ENCODE data around the gene PODN. TPM values are rescaled to one million over a fixed set of nuclear protein-coding genes. Genes with fewer than 3 reads are reported as not detected.

The PODN gene
- total RNA-seq, 1 donor = 52.8 TPM

DNA sequence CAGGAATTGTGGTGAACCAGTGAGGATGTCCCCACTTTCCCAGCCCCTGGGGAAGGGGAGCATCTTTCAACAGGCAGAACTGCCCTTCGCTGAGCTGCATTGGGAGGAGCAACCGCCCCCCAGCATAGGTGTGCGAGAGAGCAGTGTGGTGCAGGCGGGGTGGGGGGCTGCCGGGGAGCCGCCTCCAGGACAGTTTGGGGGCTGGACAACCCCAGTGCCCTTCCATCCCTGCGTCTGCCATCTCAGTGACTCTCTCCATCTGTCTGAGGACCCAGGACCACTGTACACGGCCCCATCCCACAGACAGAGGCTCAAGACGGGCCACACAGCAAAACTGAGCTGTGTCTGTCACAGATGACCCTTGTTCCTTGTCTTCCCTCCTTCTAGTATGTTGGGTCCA lies 14.2 kb downstream of the PODN start:
- no peaks in the 10 kb centered on the region for H3K36me3 ChIP-seq (ENCODE audit: insufficient read depth, low read length)
- H4K20me1 ChIP-seq (ENCODE audit: insufficient read depth, low read length) = no peaks in the 10 kb centered on the region
- no peak overlapping the region for H3K4me2 ChIP-seq (ENCODE audit: insufficient read depth, low read length)
- no peaks in the 10 kb centered on the region for H3K9me3 ChIP-seq (ENCODE audit: low read depth, low read length)
- TF ChIP-seq, protein P1, sequence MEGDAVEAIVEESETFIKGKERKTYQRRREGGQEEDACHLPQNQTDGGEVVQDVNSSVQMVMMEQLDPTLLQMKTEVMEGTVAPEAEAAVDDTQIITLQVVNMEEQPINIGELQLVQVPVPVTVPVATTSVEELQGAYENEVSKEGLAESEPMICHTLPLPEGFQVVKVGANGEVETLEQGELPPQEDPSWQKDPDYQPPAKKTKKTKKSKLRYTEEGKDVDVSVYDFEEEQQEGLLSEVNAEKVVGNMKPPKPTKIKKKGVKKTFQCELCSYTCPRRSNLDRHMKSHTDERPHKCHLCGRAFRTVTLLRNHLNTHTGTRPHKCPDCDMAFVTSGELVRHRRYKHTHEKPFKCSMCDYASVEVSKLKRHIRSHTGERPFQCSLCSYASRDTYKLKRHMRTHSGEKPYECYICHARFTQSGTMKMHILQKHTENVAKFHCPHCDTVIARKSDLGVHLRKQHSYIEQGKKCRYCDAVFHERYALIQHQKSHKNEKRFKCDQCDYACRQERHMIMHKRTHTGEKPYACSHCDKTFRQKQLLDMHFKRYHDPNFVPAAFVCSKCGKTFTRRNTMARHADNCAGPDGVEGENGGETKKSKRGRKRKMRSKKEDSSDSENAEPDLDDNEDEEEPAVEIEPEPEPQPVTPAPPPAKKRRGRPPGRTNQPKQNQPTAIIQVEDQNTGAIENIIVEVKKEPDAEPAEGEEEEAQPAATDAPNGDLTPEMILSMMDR (IDR thresholded peaks at IDR 0.05; ENCODE audit: extremely low read depth, low read depth, low read length) = no peak
- DNase-seq (ENCODE audit: insufficient read length, low spot score, missing footprints) = peak; percentile 71
- no peak overlapping the region for H3K4me3 ChIP-seq (ENCODE audit: insufficient read depth, low read length)
- H3K4me1 ChIP-seq (ENCODE audit: insufficient read depth, low read length) = no peaks in the 10 kb centered on the region
- no peaks in the 10 kb centered on the region for H3K27me3 ChIP-seq (ENCODE audit: insufficient read depth, low read length)
- H3K27ac ChIP-seq (ENCODE audit: low read depth, low read length) = no peak overlapping the region
- no peaks in the 10 kb centered on the region for H3K79me2 ChIP-seq (ENCODE audit: insufficient read depth, low read length)
- H2AFZ ChIP-seq (ENCODE audit: low read length) = no peak overlapping the region

DNA sequence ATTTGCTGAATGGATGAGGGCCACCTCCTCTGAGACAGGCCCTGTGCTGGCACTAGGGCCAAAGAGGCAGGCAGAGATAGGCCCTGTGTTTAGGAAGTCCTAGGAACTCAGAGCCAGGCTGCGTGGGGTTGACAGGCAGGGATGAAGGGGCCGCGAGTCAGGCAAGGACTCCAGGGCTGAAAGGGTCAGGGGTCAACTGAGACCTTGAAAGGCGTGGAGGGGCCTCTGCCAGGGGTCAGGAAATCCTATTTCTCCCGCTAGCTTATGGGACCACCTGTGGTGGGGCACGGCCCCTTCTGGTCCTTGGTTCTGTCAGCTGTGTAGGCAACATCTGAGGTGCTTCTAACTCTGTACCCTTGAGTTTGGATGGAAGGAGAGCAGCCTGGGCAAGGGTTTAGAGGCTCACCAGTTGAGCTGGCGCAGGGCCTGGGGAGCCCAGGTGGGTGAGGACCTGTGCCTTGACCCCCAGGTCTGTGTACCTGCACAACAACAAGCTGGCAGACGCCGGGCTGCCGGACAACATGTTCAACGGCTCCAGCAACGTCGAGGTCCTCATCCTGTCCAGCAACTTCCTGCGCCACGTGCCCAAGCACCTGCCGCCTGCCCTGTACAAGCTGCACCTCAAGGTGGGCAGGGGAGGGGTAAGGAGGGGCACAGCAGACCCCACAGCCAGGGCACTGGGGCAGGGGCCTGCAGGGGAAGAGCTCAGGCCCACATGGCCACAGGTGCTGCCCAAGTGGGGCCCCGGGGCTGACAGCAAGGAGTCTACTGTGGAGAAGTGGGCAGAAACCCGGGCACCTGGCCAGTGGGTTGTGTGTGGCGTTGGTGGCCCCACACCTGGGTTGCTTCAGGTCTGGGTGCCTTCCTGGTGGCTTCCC lies 14.9 kb downstream of the PODN start:
- DNase-seq (ENCODE audit: insufficient read length, low spot score, missing footprints) = no peak
- Histone ChIP-seq H4K20me1 (ENCODE audit: insufficient read depth, low read length) (no peaks in the 10 kb centered on the region), H3K4me3 (ENCODE audit: insufficient read depth, low read length) (no peak overlapping the region), H3K27ac (ENCODE audit: low read depth, low read length) (no peak overlapping the region), H3K36me3 (ENCODE audit: insufficient read depth, low read length) (no peaks in the 10 kb centered on the region), H3K79me2 (ENCODE audit: insufficient read depth, low read length) (no peaks in the 10 kb centered on the region), H3K4me1 (ENCODE audit: insufficient read depth, low read length) (no peaks in the 10 kb centered on the region), H3K9me3 (ENCODE audit: low read depth, low read length) (no peaks in the 10 kb centered on the region), H3K4me2 (ENCODE audit: insufficient read depth, low read length) (no peak overlapping the region), H3K27me3 (ENCODE audit: insufficient read depth, low read length) (no peaks in the 10 kb centered on the region), H2AFZ (ENCODE audit: low read length) (no peak overlapping the region)
- TF ChIP-seq, protein P1 (IDR thresholded peaks at IDR 0.05; ENCODE audit: extremely low read depth, low read depth, low read length) = no peak

DNA sequence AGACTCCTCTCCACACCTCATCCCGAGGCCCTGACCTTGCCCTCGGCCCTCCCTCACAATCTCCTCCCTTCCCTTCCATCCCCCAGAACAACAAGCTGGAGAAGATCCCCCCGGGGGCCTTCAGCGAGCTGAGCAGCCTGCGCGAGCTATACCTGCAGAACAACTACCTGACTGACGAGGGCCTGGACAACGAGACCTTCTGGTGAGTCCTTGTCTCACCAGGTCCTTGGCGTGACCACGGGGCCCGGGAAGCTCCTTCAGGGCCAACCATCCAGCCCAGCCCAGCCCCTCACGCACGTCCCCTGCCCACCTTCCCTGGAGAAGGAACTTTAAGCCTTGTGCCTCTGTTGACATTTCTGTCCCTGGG lies 15.6 kb downstream of the PODN start:
- H2AFZ ChIP-seq (ENCODE audit: low read length) = no peak overlapping the region
- no peak overlapping the region for H3K27ac ChIP-seq (ENCODE audit: low read depth, low read length)
- no peaks in the 10 kb centered on the region for H3K9me3 ChIP-seq (ENCODE audit: low read depth, low read length)
- H3K4me1 ChIP-seq (ENCODE audit: insufficient read depth, low read length) = no peaks in the 10 kb centered on the region
- no peak for DNase-seq (ENCODE audit: insufficient read length, low spot score, missing footprints)
- TF ChIP-seq, protein P1 (IDR thresholded peaks at IDR 0.05; ENCODE audit: extremely low read depth, low read depth, low read length) = no peak
- H4K20me1 ChIP-seq (ENCODE audit: insufficient read depth, low read length) = no peaks in the 10 kb centered on the region
- H3K27me3 ChIP-seq (ENCODE audit: insufficient read depth, low read length) = no peaks in the 10 kb centered on the region
- no peaks in the 10 kb centered on the region for H3K79me2 ChIP-seq (ENCODE audit: insufficient read depth, low read length)
- no peaks in the 10 kb centered on the region for H3K36me3 ChIP-seq (ENCODE audit: insufficient read depth, low read length)
- H3K4me3 ChIP-seq (ENCODE audit: insufficient read depth, low read length) = no peak overlapping the region
- H3K4me2 ChIP-seq (ENCODE audit: insufficient read depth, low read length) = no peak overlapping the region

DNA sequence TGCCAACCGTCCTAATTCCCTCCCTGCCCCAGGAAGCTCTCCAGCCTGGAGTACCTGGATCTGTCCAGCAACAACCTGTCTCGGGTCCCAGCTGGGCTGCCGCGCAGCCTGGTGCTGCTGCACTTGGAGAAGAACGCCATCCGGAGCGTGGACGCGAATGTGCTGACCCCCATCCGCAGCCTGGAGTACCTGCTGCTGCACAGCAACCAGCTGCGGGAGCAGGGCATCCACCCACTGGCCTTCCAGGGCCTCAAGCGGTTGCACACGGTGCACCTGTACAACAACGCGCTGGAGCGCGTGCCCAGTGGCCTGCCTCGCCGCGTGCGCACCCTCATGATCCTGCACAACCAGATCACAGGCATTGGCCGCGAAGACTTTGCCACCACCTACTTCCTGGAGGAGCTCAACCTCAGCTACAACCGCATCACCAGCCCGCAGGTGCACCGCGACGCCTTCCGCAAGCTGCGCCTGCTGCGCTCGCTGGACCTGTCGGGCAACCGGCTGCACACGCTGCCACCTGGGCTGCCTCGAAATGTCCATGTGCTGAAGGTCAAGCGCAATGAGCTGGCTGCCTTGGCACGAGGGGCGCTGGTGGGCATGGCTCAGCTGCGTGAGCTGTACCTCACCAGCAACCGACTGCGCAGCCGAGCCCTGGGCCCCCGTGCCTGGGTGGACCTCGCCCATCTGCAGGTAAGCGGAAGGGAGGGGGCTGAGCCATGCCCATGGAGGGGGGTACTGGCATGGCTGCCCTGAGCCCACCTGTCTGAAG lies 16.5 kb downstream of the PODN start:
- no peak overlapping the region for H3K4me3 ChIP-seq (ENCODE audit: insufficient read depth, low read length)
- H3K4me1 ChIP-seq (ENCODE audit: insufficient read depth, low read length) = no peaks in the 10 kb centered on the region
- H3K4me2 ChIP-seq (ENCODE audit: insufficient read depth, low read length) = no peak overlapping the region
- DNase-seq (ENCODE audit: insufficient read length, low spot score, missing footprints) = peak; percentile 46
- no peaks in the 10 kb centered on the region for H3K36me3 ChIP-seq (ENCODE audit: insufficient read depth, low read length)
- H3K27ac ChIP-seq (ENCODE audit: low read depth, low read length) = no peak overlapping the region
- TF ChIP-seq, protein P1 (IDR thresholded peaks at IDR 0.05; ENCODE audit: extremely low read depth, low read depth, low read length) = no peak
- H3K79me2 ChIP-seq (ENCODE audit: insufficient read depth, low read length) = no peaks in the 10 kb centered on the region
- no peak overlapping the region for H2AFZ ChIP-seq (ENCODE audit: low read length)
- H3K27me3 ChIP-seq (ENCODE audit: insufficient read depth, low read length) = no peaks in the 10 kb centered on the region
- H4K20me1 ChIP-seq (ENCODE audit: insufficient read depth, low read length) = no peaks in the 10 kb centered on the region
- H3K9me3 ChIP-seq (ENCODE audit: low read depth, low read length) = no peaks in the 10 kb centered on the region

Measured in osteoblast (primary cell).